ENCODE data around the gene SLC24A3. TPM values are rescaled to one million over a fixed set of nuclear protein-coding genes. Genes with fewer than 3 reads are reported as not detected.

SLC24A3 gene
- total RNA-seq, 1 donor from 2014 or later, result 14.0 TPM

DNA sequence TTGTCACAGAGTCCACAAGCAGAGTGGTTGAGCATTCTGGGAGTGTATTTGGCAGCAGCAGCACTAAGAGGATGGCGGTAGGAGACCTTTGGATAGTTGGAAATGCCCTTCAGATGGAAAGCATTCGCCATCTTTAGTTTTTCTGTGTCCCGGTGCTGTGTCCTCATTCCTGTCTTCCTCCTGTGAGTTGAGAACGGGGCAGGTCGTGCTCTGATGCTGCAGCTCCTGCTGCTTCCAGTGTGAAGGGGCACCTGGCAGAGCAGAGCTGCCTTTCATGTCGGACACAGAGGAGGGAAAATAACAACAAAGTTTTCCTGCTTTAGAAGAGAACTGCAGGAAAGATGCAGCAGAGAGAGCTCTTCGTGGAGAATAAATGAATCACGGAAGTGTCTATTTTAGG, 194.8 kb downstream of the SLC24A3 start:
- H3K27ac Mint-ChIP-seq, result peak overlapping the region; percentile 79
- no peak for TF ChIP-seq CTCF (conservative IDR thresholded peaks at IDR 0.05)
- H3K9me3 Mint-ChIP-seq, result no peaks in the 10 kb centered on the region
- peak overlapping the region; percentile 13 for H3K4me3 Mint-ChIP-seq
- H3K36me3 Mint-ChIP-seq, result no peaks in the 10 kb centered on the region
- no peak for DNase-seq (ENCODE audit: extremely low spot score, unreplicated experiment)
- H3K27me3 Mint-ChIP-seq, result no peaks in the 10 kb centered on the region
- peaks cover 28% of the 10 kb centered on the region for H3K4me1 Mint-ChIP-seq (ENCODE audit: unreplicated experiment)

- Mint-ChIP-seq H3K4me1 (ENCODE audit: unreplicated experiment) (peaks cover 28% of the 10 kb centered on the region), H3K36me3 (no peaks in the 10 kb centered on the region), H3K27me3 (no peaks in the 10 kb centered on the region), H3K9me3 (no peaks in the 10 kb centered on the region), H3K4me3 (peak overlapping the region; percentile 66), H3K27ac (peak overlapping the region; percentile 79)
- no peak for TF ChIP-seq CTCF (conservative IDR thresholded peaks at IDR 0.05)
- DNase-seq (ENCODE audit: extremely low spot score, unreplicated experiment), result no peak
Measured at GRCh38 chr20:19407736-19408135, 195.3 kb downstream of the SLC24A3 start.

DNA sequence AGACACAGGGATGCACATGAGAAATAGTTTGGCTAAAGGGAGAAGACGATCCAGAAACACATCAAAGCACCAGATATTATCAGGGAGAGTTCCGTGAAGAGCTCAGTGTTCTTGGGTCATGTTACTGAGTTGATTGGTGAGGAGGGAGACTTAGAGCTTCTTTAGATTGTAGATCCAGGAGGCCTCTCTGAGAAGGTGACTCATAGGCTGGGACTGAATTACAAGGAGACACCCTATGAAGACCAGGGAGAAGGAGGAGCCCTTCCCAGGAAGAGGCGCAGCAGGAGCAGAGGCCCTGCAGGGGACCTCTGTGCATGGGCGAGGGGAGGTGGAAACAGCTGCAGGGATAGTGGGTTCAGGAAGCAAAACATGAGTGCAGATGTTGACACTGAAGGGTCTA, 196.5 kb downstream of the SLC24A3 start:
- DNase-seq (ENCODE audit: extremely low spot score, unreplicated experiment), result no peak
- Mint-ChIP-seq H3K4me1 (ENCODE audit: unreplicated experiment) (peaks cover 23% of the 10 kb centered on the region), H3K4me3 (no peak overlapping the region), H3K9me3 (no peaks in the 10 kb centered on the region), H3K27me3 (no peaks in the 10 kb centered on the region), H3K27ac (peak overlapping the region; percentile 0), H3K36me3 (no peaks in the 10 kb centered on the region)
- no peak for TF ChIP-seq CTCF (conservative IDR thresholded peaks at IDR 0.05)

GRCh38 chr20:19411811-19412210, 199.4 kb downstream of the SLC24A3 start:
- no peak overlapping the region for H3K4me3 Mint-ChIP-seq

DNA sequence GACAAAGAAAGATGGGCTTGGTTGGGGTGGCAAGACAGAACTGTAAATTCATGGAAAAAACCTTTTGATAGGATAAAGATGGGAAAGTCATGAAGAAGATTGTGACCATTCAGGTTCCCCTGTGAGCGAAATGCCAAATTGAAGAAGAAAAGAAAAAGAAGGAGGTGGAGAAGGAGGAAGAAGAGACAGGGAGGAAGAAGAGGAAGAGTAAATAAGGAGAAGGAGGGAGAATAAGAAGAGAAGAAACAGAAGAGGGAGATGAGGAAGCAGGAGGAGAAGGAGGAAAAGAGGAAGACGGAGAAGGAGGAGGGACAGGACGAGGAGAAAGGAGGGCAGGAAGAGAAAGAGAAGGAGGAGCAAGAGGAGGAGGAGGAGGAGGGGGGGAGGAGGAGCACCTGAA, 199.8 kb downstream of the SLC24A3 start:
- TF ChIP-seq CTCF (conservative IDR thresholded peaks at IDR 0.05), result no peak
- Mint-ChIP-seq H3K36me3 (peaks cover 2% of the 10 kb centered on the region), H3K27me3 (no peaks in the 10 kb centered on the region), H3K9me3 (peaks cover 4% of the 10 kb centered on the region), H3K4me1 (ENCODE audit: unreplicated experiment) (peaks cover 24% of the 10 kb centered on the region), H3K27ac (no peak overlapping the region), H3K4me3 (no peak overlapping the region)
- DNase-seq (ENCODE audit: extremely low spot score, unreplicated experiment), result no peak

More at GRCh38 chr20:19411811-19412210, 199.4 kb downstream of the SLC24A3 start:
- DNase-seq (ENCODE audit: extremely low spot score, unreplicated experiment), result no peak
- no peak for TF ChIP-seq CTCF (conservative IDR thresholded peaks at IDR 0.05)
- H3K36me3 Mint-ChIP-seq, result no peaks in the 10 kb centered on the region
- no peak overlapping the region for H3K27ac Mint-ChIP-seq
- peaks cover 4% of the 10 kb centered on the region for H3K9me3 Mint-ChIP-seq
- no peaks in the 10 kb centered on the region for H3K27me3 Mint-ChIP-seq
- peaks cover 28% of the 10 kb centered on the region for H3K4me1 Mint-ChIP-seq (ENCODE audit: unreplicated experiment)

DNA sequence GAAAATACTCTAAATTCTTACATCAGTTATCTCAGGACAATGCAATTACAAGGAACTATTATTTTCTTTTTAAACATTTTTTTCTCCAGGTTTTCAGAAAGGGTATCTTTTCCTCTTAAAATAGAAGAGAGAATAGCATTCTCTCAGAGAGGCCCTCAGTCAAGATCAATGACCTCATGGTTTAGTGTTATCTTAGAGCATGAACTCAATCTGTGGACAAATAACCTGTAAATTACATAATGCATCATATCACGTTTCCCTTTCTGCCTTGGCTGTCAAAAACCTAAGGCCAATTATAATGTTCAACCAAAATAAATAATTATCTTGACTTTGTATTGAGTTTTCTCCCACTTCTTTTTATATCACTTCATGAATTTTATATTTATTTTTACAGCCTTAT, 202.2 kb downstream of the SLC24A3 start:
- Mint-ChIP-seq H3K27ac (no peak overlapping the region), H3K36me3 (peaks cover 3% of the 10 kb centered on the region), H3K27me3 (no peaks in the 10 kb centered on the region), H3K4me3 (no peak overlapping the region), H3K4me1 (ENCODE audit: unreplicated experiment) (peaks cover 11% of the 10 kb centered on the region), H3K9me3 (peaks cover 10% of the 10 kb centered on the region)
- no peak for TF ChIP-seq CTCF (conservative IDR thresholded peaks at IDR 0.05)
- DNase-seq (ENCODE audit: extremely low spot score, unreplicated experiment), result no peak

Data from type B pancreatic cell (in vitro differentiated cells).